KOPT-K1 (cell line): ENCODE measurements around the gene PRRC1.

Experiments used
- H3K27ac ChIP-seq: fragments of 200-600 bp; sonication (generic); 2 replicates; pipeline ENCODE4 v1.5.1; 2016; ENCODE audit warnings: antibody characterized with exemption, mild to moderate bottlenecking, low read depth, low read length; ENCODE audit not compliant: poor library complexity, severe bottlenecking
- H3K36me3 ChIP-seq: fragments of 200-600 bp; sonication (generic); 2 replicates; pipeline ENCODE4 v1.5.1; 2017; ENCODE audit warnings: antibody characterized with exemption, mild to moderate bottlenecking, low read length, moderate library complexity; ENCODE audit not compliant: insufficient read depth
- H3K9me3 ChIP-seq: fragments of 200-600 bp; sonication (generic); 2 replicates; pipeline ENCODE4 v1.5.1; 2017; ENCODE audit warnings: antibody characterized with exemption, low read length, mild to moderate bottlenecking; ENCODE audit not compliant: insufficient read depth, poor library complexity, severe bottlenecking

PRRC1 gene

DNA sequence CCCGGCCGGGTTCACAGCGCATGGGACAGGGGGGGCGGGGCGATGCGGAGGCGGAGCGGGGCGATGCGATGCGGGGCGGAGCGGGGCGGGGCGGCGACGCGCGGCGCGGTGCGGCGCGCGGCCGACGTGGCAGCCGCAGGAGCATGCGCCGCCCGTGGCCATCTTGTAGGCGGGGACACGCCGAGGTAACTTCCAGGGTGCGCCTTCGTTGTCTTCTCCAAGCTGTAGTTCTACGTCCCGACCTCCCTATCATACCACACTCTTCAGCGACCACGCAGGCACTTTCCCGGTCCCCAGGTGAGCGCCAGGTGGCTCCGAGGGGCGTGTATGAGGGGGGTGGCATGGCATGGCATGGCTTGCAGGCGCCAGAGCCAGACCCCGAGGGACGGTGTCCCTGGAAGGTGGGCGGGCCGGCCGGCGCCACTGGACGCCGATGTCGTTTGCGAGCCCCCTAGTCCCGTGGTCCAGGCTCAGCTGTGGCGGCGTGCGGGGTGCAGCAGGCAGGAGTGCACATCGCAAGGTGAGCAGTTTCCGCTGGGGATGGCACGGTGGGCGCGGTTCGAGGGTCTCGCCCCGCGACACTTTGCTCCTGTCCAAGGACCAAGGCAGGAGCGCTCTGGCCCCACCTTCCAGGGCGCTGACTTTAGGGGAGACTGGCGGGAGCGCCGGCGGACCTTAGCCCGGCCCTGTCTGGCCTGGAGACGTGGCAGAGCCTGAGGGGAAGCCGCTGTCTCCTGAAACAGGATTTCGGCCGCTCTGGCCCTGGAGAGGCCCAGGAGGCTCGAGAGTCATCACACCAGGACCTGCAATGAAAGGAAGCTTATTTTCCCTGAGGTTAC lies at the start of gene PRRC1:
PRRC1 (plus strand) TSS at position 161 of the 839 bp plus-strand sequence. CDS start 5,840 bp downstream, outside the sequence.
- Histone ChIP-seq H3K9me3 (peaks cover 11% of the 10 kb centered on the region), H3K36me3 (peaks cover 30% of the 10 kb centered on the region), H3K27ac (peak within 1 kb of the TSS; percentile 79)

DNA sequence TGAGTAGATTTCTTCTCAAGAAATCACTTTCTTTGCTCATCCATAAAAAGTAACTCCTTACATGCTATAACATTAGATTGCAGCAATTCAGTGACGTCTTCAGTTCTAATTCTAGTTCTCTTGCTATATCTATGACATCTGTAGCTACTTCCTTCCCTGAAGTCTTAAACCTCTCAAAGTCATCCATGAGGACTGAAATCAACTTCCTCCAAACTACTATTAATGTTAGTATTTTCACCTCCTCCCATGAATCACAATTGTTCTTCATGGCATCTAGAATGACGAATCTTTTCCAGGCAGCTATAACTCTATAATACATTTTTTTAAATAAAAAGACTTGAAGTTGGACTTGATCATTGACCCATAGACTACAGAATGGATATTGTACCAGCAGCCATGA lies 46.2 kb upstream of the PRRC1 start:
- H3K27ac ChIP-seq, result no peak overlapping the region
- H3K9me3 ChIP-seq, result no peaks in the 10 kb centered on the region
- H3K36me3 ChIP-seq, result no peaks in the 10 kb centered on the region

DNA sequence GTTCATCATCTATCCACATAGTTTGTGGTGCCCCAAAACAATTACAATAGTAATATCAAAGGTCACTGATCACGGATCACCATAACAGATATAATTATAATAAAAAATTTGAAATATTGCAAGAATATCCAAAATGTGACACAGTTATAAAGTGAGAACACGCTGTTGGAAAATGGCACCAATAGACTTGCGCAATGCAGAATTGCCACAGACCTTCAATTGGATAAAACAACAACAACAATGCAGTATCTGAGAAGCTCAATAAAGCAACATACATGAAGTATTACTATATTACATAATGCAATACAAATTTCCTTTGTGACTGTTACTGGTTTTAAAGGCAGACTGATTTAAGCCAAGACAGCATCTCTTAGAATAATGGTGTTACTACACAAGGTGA lies 44.7 kb upstream of the PRRC1 start:
- no peaks in the 10 kb centered on the region for H3K36me3 ChIP-seq

DNA sequence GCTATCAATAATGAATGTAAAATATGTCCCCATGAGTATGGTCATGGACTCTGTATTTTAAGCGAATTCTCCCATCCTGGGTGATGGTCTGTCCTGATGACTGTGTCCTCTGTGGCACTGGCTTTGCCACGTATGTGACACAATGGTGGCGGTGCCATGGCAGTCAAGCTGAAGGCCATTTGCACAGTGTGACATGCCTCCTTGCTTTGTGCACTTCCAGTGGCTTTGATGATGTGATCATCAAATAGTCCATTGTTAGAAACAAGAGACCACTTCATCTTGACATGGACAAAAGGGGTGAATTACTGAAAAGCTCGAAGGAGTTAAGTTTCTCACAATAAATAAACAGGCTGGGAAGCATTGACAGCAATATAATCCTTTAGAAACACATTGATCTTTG lies 31.0 kb upstream of the PRRC1 start:
- Histone ChIP-seq H3K36me3 (no peaks in the 10 kb centered on the region), H3K9me3 (no peaks in the 10 kb centered on the region), H3K27ac (no peak overlapping the region)

More for the DNA sequence above, 44.7 kb upstream of the PRRC1 start:
- H3K9me3 ChIP-seq, result no peaks in the 10 kb centered on the region
- H3K27ac ChIP-seq, result no peak overlapping the region

DNA sequence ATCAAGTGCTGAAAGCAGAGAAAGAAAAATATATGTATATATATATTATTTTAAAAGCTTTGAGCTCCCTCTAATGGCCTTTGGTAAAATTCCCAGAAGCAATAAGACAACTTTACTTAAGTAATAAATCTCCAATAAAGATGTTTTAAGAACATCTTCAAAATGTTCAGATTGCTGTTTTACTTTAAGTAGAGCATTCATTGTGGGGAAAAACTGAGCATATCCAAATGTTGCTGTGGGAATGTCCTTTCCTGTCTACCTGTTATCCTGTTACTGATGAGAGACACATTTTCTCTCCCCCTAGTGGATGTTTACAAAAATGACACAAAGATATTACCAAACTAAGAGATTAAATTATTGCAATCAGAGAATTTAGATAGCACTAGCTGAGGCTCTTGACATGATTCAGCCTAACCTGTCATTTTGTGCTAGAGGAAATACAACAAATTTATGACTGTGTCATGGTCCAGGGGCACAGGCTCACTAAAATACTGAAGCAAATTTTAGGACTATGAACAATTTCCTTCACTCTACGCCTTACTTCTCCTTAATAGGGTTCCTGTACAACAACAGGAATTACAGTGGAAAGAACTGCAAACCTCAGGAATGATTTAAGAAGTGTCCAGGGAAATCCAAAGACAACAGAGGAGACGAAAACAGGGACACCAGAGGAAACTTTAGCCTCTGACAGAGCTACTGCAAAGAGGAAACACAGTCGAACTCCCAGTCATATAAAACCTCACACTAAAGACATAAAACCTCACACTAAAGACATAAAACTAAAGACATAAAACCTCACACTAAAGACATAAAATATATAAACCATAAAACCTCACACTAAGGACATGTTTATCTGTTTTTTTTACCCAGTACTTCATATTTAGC lies 24.3 kb upstream of the PRRC1 start:
- Histone ChIP-seq H3K36me3 (no peaks in the 10 kb centered on the region), H3K9me3 (no peaks in the 10 kb centered on the region), H3K27ac (no peak overlapping the region)

DNA sequence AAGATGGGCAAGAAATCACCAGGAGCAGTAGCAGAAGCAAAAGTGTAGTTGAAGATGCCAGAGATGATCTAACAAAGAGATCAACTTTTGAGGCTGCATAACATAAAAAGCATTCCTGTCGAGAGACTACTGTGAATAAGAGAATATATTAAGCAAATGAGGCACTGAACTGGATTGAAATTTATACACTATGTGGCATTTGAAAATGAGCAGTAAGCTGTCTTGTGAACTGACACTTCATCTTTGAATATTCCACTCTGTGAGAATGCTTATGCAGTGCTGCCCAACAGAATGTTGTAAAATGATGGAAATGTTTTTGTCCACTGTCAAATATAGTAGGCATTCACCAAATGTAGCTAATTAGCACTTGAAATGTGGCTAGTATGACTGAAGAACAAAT lies 18.9 kb upstream of the PRRC1 start:
- Histone ChIP-seq H3K27ac (no peak overlapping the region), H3K9me3 (no peaks in the 10 kb centered on the region)

DNA sequence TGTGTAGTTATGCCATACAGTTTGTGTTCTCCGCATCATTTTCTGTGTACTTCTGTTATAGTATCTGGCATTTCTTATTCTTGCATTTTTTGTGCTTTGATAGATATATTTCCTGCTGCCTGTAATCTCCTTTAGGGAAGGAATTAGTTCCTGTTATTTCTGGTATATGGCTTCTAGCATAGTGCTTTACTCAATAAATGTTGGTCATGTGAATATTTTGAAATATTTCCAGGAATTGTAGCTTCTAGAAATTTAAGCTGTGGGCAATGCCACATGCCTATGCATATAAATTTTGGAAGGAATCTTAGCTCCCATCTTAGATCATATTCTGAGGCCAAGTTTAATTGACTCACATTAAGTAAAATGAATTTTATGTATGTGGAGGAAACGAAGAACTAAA lies 11.5 kb upstream of the PRRC1 start:
- H3K36me3 ChIP-seq, result no peaks in the 10 kb centered on the region
- H3K27ac ChIP-seq, result no peak overlapping the region
- H3K9me3 ChIP-seq, result no peaks in the 10 kb centered on the region

More for the DNA sequence above, 18.9 kb upstream of the PRRC1 start:
- H3K36me3 ChIP-seq, result no peaks in the 10 kb centered on the region

DNA sequence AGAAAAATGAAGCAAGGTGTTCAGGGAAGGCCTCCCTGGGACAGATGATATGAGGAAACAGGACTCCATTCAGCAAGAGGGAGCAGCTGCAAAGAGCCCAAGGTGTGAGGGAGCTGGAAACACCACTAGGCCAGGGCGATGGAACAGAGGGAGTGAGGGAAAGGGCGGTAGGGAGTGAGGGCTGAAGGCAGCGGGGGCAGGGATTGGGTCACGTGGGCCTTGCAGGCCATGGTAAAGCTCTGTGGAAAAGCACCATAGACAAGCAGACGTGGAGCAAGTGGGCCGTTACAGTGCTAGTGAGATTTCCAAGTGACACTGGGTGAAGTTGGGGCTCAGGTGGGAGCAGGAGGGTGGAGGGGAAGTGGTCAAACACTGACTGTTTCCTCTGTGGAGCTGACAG lies 10.8 kb upstream of the PRRC1 start:
- Histone ChIP-seq H3K36me3 (no peaks in the 10 kb centered on the region), H3K27ac (no peak overlapping the region)

DNA sequence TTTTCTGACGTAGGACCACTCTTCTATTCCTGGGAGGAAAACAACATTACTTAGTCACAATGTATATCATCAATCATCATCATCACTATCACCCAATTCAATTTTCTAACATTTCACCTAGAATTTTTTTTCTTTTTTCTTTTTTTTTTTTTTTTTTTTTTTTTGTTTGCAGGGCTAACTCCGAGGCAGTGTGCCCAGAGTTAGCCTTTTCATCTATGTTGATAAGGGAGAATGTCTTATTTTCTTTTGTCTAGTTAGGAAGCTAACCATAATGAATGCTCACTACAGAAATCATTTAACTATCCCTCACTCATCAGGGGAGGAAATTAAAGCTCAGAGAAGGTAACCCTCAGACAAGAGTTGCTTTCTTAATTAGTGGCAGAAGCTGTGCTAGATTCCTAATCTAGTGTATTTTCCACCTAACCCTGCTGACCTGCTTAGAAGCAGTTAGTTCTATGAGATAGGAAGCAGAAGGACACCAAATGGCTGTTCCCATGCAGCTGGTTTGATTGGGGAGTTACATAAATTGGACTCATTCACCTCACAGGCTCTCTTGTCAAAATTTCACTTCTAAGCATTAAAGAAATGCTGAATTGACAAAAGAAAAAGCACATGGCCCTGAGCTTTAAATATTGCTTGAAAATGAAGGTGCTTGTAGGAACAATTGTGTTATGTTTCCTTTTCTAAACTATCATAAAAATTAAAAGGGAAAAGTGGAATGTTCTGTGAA lies 8.6 kb upstream of the PRRC1 start:
- no peaks in the 10 kb centered on the region for H3K36me3 ChIP-seq
- H3K27ac ChIP-seq, result no peak overlapping the region
- H3K9me3 ChIP-seq, result no peaks in the 10 kb centered on the region

More for the DNA sequence above, 10.8 kb upstream of the PRRC1 start:
- H3K9me3 ChIP-seq, result no peaks in the 10 kb centered on the region

DNA sequence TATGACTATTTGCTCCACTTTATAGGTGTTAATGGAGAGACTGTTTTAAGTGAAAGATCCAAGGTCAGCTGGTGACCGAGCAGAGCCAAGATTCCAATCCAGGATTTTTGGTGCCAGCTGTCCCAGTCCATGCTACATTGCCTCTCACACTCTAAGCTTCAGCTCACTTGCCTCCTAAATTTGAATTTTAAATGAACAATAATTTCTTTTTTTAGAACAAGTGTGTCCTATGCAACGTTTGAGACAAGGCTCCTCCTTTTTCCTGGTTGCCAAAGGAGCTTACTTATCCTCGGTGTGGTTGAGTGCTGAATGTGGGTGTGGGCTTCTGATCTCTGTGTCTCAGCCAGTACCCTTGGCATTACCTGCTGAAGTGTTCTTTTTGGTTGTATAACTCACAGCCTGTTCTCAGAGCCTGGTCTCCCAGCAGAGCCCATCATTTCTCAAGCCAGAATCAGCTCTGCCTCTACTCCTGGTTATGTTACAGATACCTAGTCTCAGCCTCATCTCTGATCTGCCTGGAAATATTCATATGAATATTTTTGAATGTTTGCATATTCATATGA lies 4.0 kb upstream of the PRRC1 start:
- no peaks in the 10 kb centered on the region for H3K9me3 ChIP-seq
- no peak overlapping the region for H3K27ac ChIP-seq
- H3K36me3 ChIP-seq, result no peaks in the 10 kb centered on the region

DNA sequence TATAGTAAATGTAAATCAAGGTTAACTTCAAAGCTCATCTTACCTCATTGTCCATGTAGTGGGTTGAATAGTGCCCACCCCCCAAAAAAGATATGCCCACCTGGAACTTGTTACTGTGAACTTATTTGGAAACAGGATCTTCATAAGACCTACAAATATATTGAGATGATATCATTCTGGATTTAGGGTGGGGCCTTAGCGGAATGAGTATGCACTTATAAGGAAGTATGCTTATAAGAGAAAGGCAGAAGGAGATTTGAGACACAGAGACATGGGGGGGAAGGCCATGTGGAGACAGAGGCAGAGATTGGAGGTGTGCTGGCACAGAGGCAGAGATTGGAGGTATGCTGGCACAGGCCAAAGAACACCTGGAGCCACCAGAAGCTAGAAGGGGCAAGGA lies 2.6 kb upstream of the PRRC1 start:
- H3K27ac ChIP-seq, result no peak overlapping the region
- peaks cover 3% of the 10 kb centered on the region; the same call in 1 of the 2 replicates for H3K36me3 ChIP-seq
- H3K9me3 ChIP-seq, result no peaks in the 10 kb centered on the region

DNA sequence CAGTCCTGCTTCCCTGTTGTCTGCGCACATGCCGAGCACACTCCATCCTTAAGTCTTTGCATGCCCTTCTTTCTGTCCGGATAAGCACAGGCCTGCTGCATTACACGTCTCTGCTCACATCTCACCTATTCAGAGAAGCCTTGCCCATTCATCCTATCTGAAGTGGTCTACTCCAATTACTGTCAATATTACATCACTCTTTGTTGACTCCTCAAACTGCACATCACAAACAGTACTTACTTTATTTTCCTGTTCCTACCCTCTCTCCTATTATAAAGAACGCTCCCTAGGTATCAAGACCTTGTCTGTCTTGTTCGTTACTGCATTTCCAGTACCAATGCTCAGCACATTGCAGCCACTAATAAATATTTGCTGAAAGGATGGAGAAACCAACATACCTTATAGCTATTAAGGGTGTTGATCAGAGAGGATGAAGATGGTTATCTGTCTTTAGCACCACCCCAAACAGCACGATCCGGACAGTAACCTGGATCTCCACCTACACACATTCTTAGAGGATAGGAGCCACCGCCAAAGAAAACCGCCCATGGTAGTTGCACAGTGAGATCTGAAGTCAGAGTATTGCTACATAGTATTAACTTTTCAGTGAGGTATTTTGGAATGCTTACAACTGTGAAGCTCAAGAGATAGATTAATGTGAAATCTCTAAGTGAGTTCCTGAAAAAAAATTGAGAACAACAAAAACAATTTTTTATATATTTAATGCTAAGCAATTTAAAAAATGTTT lies 1.6 kb upstream of the PRRC1 start:
- H3K27ac ChIP-seq, result no peak overlapping the region
- H3K36me3 ChIP-seq, result peaks cover 14% of the 10 kb centered on the region
- peaks cover under 1% of the 10 kb centered on the region for H3K9me3 ChIP-seq

DNA sequence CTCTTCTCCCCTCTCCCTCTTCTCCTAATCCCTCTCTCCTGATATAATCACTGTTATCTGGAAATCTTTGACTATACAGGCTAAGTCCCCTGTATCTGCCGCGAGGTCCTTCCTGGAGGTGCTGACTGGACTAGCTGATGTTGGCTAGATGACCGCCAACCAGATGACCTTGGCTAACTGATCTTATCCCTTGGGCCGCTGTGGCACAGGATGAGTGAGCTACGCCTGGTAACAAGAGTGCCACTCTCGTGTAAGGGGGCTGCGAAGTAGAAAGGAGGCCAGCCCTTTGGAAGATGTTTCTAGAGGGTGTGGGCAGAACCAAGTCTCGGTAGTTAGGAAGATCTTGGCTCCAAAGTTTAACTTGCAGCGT lies 345 bp upstream of the PRRC1 start:
- no peak overlapping the region for H3K27ac ChIP-seq
- peaks cover 11% of the 10 kb centered on the region for H3K9me3 ChIP-seq
- peaks cover 25% of the 10 kb centered on the region for H3K36me3 ChIP-seq

DNA sequence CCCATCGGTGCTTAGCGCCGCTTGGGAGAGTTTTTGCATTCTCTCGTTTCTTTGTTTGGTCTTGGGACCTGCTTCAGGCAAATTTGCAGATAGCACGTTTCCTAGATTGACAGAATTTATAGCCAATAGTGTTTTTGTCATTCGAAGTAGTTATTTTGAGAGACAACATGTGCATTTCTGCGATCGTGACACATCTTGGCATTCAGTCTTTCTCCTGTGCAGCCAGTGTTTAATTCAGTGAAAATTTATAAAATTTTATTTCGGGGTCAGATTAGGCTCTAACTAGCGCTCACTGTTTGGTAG lies 830 bp downstream of the PRRC1 start:
- Histone ChIP-seq H3K27ac (peak overlapping the region; percentile 79), H3K9me3 (peaks cover 11% of the 10 kb centered on the region), H3K36me3 (peaks cover 32% of the 10 kb centered on the region)
